AG04450 (cell line): ENCODE results near the gene CD300LF. TPM values are rescaled to one million over a fixed set of nuclear protein-coding genes. Genes with fewer than 3 reads are reported as not detected.

Experiments
- CTCF ChIA-PET: fragments of 300-600, 350-600 bp; formaldehyde crosslinking; extraction: SDS; loops from one replicate; lab custom pipeline; 2022; ENCODE audit warnings: antibody characterized with exemption, inconsistent platforms; lab: Charles Lee
- POLR2A ChIA-PET: fragments of 350-600 bp; formaldehyde crosslinking; extraction: SDS; loops from one replicate; lab custom pipeline; 2021; ENCODE audit warnings: antibody characterized with exemption, inconsistent platforms; lab: Yijun Ruan, JAX
- DNase-seq: peaks from one replicate; pipeline ENCODE4 v3.0.0-alpha.2; 2011; ENCODE audit warnings: low read depth, low spot score
- H3K27ac ChIP-seq: one replicate; pipeline ENCODE4 v1.5.1; 2012; ENCODE audit warnings: low read depth, low read length, control low read depth
- H3K27me3 ChIP-seq: one replicate; pipeline ENCODE4 v1.6.0; 2012; ENCODE audit warnings: low read length; ENCODE audit not compliant: control insufficient read depth, insufficient read depth
- H3K4me3 ChIP-seq: 2 replicates; pipeline ENCODE4 v1.5.1; 2011; ENCODE audit warnings: mild to moderate bottlenecking, low read depth, low read length, control low read depth
- H3K9me3 ChIP-seq: 2 replicates; pipeline ENCODE4 v1.5.1; 2012; ENCODE audit warnings: low read length; ENCODE audit not compliant: control insufficient read depth, insufficient read depth
- polyA minus RNA-seq: library from RNA; depleted of rRNA, polyadenylated mRNA; stranded (reverse); fragments of >200 nt; gene quantifications from 2 replicates; pipeline ENCODE4 v1.2.3, GENCODE V29; 2011; rRNA and poly(A)+ RNA removed
- polyA plus RNA-seq: library from polyadenylated mRNA; depleted of rRNA; stranded (reverse); fragments of >200 nt; gene quantifications from 2 replicates; pipeline ENCODE4 v1.2.3, GENCODE V29; 2011; rRNA removed
- TF ChIP-seq, protein P1 (sequence below): IDR thresholded peaks from 2 replicates; pipeline ENCODE4 v1.5.1; 2011; ENCODE audit warnings: low read depth, low read length, control low read depth, inconsistent platforms

The CD300LF gene
- polyA plus RNA-seq (not detected in 2 replicates), polyA minus RNA-seq (not detected in 2 replicates)

- CTCF ChIA-PET: no interaction called here
- Histone ChIP-seq H3K9me3 (no peaks in the 10 kb centered on the region), H3K4me3 (no peak within 1 kb of the TSS), H3K27me3 (peaks cover 2% of the 10 kb centered on the region), H3K27ac (no peak within 1 kb of the TSS)
- POLR2A ChIA-PET: no interaction called here
- no peak for DNase-seq
- TF ChIP-seq, protein P1, sequence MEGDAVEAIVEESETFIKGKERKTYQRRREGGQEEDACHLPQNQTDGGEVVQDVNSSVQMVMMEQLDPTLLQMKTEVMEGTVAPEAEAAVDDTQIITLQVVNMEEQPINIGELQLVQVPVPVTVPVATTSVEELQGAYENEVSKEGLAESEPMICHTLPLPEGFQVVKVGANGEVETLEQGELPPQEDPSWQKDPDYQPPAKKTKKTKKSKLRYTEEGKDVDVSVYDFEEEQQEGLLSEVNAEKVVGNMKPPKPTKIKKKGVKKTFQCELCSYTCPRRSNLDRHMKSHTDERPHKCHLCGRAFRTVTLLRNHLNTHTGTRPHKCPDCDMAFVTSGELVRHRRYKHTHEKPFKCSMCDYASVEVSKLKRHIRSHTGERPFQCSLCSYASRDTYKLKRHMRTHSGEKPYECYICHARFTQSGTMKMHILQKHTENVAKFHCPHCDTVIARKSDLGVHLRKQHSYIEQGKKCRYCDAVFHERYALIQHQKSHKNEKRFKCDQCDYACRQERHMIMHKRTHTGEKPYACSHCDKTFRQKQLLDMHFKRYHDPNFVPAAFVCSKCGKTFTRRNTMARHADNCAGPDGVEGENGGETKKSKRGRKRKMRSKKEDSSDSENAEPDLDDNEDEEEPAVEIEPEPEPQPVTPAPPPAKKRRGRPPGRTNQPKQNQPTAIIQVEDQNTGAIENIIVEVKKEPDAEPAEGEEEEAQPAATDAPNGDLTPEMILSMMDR: no peak
Observed at GRCh38 chr17:74712756-74713155, at the start of gene CD300LF. CD300LF (minus strand) TSS chr17:74712923; CDS start chr17:74712866, 57 bp downstream.

- no peak for DNase-seq
- Histone ChIP-seq H3K27me3 (no peaks in the 10 kb centered on the region), H3K4me3 (no peak overlapping the region), H3K27ac (no peak overlapping the region), H3K9me3 (no peaks in the 10 kb centered on the region; the same call in 1 of the 2 replicates)
- TF ChIP-seq, protein P1: no peak
- POLR2A ChIA-PET: no interaction called here
- CTCF ChIA-PET: interaction anchor here (2.2 to 2.9 kb wide), 2 partner anchors 9 to 17 kb away, joined by 8 to 10 read pairs; no protein-coding TSS in a partner anchor
Observed at GRCh38 chr17:74761931-74762330, 49.2 kb upstream of the CD300LF start.

DNA sequence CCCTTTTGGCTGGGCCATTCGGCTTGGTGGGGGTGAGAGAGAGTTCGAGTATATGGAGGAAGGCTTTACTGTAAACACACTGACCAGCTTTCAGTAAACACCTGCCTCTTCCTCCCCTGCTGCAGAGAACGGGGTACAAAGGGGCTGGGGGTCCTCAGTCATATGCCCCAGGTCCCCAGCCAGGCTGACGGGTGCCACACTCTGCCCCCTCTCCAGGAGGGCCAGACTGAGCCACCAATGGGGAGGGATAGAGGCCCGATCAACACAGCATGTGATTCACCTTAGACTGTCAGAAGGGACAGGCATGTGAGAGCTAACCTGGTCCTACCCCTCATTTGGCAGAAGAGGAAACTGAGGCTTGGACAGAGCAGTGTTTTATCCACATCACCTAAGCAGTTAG is 48.7 kb upstream of the CD300LF start:
- H3K9me3 ChIP-seq: no peaks in the 10 kb centered on the region
- no peak overlapping the region for H3K27ac ChIP-seq
- TF ChIP-seq, protein P1: no peak
- H3K27me3 ChIP-seq: no peaks in the 10 kb centered on the region
- no peak overlapping the region for H3K4me3 ChIP-seq
- DNase-seq: no peak
- ChIA-PET POLR2A (no interaction called here), CTCF (interaction anchor here (0.5 to 2.9 kb wide), 3 partner anchors 10 to 17 kb away, joined by 3 to 10 read pairs (median 8); no protein-coding TSS in a partner anchor)

GRCh38 chr17:74760404-74761105 is 47.8 kb upstream of the CD300LF start:
- Histone ChIP-seq H3K9me3 (no peaks in the 10 kb centered on the region; the same call in 1 of the 2 replicates), H3K4me3 (no peak overlapping the region), H3K27ac (no peak overlapping the region), H3K27me3 (no peaks in the 10 kb centered on the region)
- TF ChIP-seq, protein P1: no peak
- CTCF ChIA-PET: interaction anchor here (1.1 to 2.9 kb wide), 6 partner anchors 10 to 105 kb away, joined by 3 to 12 read pairs (median 8); no protein-coding TSS in a partner anchor
- POLR2A ChIA-PET: no interaction called here
- DNase-seq: no peak

DNA sequence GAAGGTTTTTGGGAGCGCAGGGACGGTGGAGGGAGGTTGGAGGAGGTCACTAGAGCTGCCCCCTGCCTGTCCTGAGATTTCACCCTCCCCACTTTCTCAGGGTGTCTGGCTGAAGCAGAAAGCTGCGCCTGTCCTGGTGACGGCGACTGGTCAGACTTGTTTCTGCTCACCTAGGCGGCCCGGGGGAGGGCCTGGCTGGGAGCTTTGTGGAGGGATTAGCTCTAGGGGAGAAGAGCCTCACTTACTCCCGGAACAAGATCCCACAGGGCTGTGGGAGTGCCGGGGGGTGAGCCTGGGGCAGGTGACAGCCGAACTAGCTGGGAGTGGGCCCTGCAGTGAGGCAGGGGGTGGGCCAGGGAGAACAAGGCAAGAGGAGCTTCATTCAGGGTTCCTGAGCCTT is 47.2 kb upstream of the CD300LF start:
- ChIA-PET CTCF (interaction anchor here (1.1 to 2.9 kb wide), 6 partner anchors 10 to 105 kb away, joined by 3 to 12 read pairs (median 8); no protein-coding TSS in a partner anchor), POLR2A (no interaction called here)
- TF ChIP-seq, protein P1: no peak
- no peaks in the 10 kb centered on the region for H3K27me3 ChIP-seq
- no peak overlapping the region for H3K4me3 ChIP-seq
- no peak for DNase-seq
- H3K9me3 ChIP-seq: no peaks in the 10 kb centered on the region; the same call in 1 of the 2 replicates
- H3K27ac ChIP-seq: no peak overlapping the region
